ENCODE measurements around the gene DGKB.

DNA sequence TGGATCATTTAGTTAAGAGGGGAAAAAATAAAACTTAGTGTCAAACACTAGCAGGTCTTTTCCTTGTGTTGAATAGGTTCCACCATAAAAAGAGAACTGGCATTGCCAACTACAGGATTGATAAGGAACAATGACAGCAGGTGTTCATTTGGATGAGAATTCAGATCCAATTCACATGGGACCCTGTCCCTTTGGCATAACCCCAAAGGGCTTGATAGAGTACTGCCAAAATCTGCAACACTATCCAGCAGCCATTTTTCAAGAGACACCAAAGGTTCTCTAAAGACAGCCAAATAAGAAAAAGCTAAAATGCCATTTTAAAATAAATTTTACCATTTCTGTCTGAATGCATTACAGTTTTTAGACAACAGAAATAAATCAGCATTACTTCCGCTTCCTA is 422.3 kb downstream of the DGKB start:
- TF ChIP-seq TEAD4 (IDR thresholded peaks at IDR 0.05), result no peak
- TF ChIP-seq RAD21 (IDR thresholded peaks at IDR 0.05; ENCODE audit: low read depth), result no peak
- no peak for TF ChIP-seq NFIC (IDR thresholded peaks at IDR 0.05)
- no peak for TF ChIP-seq REST (IDR thresholded peaks at IDR 0.05; ENCODE audit: low read depth)
- no peak for TF ChIP-seq TAF1 (IDR thresholded peaks at IDR 0.05; ENCODE audit: low read depth)
- no peak for TF ChIP-seq YY1 (IDR thresholded peaks at IDR 0.05; ENCODE audit: low read depth)
- TF ChIP-seq FOXM1 (IDR thresholded peaks at IDR 0.05; ENCODE audit: borderline replicate concordance, low read depth), result no peak
- no peak for TF ChIP-seq EGR1 (IDR thresholded peaks at IDR 0.05)
- no peak for TF ChIP-seq MAX (IDR thresholded peaks at IDR 0.05)
- no peak for TF ChIP-seq EP300 (IDR thresholded peaks at IDR 0.05; ENCODE audit: borderline replicate concordance)
- TF ChIP-seq TCF12 (IDR thresholded peaks at IDR 0.05; ENCODE audit: low read depth), result no peak
- TF ChIP-seq, protein P1, sequence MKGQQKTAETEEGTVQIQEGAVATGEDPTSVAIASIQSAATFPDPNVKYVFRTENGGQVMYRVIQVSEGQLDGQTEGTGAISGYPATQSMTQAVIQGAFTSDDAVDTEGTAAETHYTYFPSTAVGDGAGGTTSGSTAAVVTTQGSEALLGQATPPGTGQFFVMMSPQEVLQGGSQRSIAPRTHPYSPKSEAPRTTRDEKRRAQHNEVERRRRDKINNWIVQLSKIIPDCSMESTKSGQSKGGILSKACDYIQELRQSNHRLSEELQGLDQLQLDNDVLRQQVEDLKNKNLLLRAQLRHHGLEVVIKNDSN (IDR thresholded peaks at IDR 0.05), result no peak

All from Ishikawa (cell line).